Amniotic stem cell (primary cell): ENCODE data around the gene OTOGL.
"Not testable (repeated sequence)": the region's sequence is repeated elsewhere in the genome, so short reads cannot be mapped to it uniquely, and the experiment has no call there.

Source experiments
- DNase-seq: peaks from one replicate; lab custom pipeline; 2025; lab: John Stamatoyannopoulos, UW

The OTOGL gene

DNA sequence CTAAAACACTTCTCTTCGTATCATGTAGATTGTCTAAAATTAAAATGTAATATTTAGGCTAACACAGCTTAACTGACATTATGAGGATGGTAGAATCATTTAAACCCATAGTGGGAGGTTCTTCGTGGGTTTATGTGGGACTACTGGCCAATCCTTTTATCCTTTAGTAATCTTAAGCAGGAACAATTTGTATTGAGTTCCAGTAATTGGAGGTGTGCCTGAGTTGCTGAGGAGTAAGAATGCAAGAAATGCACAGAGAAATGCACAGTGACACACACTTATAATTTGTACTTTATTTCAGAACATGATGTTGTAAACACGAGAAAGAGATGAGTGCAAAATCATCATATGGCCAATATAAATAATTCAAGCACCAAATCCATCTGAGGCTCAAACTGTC, 22.3 kb downstream of the OTOGL start:
- DNase-seq: no peak

DNA sequence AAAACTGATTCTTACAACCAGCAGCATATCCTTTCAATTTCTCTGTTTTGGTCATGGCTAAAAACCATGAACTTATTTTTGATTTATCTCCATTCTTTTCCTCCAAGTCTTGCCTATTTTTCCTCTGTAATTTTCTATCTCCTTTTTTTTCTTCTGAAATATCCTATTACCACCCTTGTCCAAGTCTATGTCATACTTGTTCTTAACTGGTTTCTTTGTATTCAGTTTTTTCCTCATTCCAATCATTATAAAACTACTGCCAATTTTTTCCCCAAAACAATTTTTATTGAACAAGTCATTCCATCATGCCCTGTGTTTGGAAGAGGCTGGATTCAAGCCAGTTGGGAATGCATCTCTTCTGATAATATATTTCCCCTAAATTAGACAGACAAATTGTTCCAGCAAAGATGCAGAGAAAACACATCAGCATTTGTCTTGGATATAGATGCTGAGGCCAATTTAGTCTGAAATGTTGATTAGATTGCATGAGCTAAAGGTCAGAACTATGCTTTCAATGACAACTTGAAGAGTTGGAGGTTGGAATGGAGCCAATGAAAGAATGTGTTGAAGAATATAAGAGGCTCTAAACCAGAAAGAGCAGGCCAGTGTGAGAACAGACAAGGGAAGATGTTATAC, 30.7 kb downstream of the OTOGL start:
- no peak for DNase-seq

DNA sequence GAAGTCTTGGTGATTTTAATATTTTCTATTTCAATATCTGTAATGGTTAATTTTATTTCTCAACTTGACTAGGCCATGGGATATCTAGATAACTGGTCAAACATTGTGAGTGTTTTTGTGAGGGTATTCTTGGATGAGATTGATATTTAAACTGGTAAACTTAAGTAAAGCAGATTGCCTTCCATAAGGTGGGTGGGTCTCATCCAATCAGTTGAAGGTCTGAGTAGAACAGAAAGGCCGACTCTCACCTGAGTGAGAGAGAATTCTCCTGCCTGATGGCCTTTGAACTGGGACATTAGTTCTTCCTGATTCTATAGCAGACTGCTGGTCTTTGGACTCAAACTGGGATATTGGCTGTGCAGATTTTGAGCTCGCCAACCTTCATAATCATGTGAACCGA, 36.3 kb downstream of the OTOGL start:
- DNase-seq: no peak

DNA sequence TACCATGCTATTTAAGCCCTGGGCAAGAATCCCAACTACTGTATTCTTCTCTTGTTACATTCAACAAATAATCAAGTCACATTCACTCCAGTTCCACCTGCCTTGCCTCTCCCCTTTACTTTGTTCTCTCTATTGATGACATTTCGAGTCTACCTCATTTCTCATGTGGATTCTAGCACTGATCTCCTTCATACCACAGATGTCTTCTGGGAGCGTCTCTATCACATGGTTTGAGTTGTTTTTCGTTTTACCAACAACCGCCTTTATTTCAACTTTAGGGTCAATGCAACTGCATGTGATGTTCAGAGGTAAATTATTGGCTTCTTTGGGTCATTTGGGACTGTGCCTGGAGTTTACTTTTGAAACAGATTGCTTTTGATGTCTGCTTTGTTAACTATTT, 40.7 kb downstream of the OTOGL start:
- DNase-seq: no peak

- no peak for DNase-seq
Observed at GRCh38 chr12:80142640-80143039, 43.3 kb downstream of the OTOGL start.

GRCh38 chr12:80143537-80143936, 44.2 kb downstream of the OTOGL start:
- no peak for DNase-seq

DNA sequence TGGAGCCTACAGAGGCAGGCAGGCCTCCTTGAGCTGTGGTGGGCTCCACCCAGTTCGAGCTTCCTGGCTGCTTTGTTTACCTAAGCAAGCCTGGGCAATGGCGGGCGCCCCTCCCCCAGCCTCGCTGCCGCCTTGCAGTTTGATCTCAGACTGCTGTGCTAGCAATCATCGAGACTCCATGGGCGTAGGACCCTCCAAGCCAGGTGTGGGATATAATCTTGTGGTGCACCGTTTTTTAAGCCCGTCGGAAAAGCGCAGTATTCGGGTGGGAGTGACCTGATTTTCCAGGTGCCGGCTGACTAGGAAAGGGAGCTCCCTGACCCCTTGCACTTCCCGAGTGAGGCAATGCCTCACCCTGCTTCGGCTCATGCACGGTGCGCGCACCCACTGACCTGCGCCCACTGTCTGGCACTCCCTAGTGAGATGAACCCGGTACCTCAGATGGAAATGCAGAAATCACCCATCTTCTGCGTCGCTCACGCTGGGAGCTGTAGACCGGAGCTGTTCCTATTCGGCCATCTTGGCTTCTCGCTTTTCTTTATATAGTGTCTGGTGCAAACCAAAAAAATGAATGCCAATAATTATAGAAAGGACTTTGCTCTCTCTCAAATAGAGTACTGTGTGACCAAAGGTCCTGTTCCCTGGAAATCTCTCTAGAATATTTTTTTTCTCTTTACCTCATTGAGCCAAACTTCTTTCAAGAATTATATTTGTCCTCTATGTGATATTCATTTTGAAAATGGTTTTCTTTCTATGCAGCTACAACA, 50.4 kb downstream of the OTOGL start:
- not testable (repeated sequence) for DNase-seq

DNA sequence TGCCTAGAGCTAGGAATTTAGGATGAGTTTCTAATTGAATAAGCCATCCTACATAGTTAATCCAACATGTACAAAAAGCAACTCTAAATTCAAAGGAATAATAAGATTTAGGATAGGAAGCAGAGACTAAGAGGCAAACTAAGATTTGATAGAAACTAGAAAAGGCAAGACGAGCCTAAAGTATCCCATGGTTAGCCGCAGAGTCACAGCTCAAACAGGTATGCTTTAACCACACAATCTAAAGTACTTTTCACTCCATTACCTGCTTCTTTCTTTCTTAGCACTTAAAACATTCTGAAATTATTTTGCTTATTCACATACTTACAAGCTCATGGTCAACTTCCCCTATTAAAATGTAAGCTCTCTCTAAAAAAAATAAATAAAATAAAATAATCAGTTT, 51.8 kb downstream of the OTOGL start:
- DNase-seq: no peak

DNA sequence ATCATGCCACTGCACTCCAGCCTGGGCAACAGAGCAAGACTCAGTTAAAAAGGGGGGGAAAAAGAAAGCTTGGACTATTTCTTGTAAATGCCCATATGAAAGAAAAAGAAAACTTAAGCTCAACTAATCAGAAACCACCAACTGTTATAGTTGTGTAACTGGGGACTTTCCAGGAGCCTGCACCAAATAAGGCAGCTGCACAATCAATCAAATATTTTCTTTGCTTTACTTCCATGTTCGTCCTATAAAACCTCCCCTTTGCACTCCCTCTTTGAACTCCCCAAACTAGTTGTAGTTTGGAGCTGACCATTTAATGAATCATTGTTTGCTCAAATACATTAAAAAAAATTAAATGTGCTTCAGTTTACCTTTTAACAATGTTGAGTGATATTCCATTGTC, 54.9 kb downstream of the OTOGL start:
- DNase-seq: no peak

DNA sequence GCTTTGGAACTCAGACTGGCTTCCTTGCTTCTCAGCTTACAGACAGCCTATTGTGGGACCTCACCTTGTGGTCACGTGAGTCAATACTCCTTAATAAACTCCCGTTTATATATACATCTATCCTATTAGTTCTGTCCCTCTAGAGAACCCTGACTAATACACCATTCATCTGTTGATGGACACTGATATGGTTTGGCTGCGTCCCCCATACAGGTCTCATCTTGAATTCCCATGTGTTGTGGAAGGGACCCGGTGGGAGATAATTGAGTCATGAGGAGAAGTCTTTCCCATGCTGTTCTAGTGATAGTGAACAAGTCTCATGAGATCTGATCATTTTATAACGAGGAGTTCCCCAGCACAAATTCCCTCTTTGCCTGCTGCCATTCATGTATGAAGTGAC, 57.0 kb downstream of the OTOGL start:
- DNase-seq: no peak

GRCh38 chr12:80157645-80158044, 58.3 kb downstream of the OTOGL start:
- DNase-seq: no peak

DNA sequence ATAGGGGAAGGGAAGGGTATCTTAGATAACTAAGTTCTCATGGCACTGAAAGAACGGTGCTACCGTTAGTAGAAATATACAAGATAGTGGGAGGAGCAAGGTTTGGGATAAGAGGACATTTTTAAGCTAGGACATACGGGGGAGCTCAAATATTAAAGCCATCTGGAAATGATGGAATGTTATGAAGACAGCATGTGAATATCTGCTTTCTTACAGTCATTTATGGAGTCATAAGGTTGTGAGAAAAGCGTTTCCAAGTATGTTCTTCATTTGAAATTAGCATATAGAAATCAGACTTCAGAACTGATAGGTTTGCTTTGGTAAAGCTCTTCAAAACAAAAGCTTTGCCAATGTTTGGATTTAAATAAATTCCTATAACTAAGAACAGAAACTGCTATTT, 62.3 kb downstream of the OTOGL start:
- no peak for DNase-seq

DNA sequence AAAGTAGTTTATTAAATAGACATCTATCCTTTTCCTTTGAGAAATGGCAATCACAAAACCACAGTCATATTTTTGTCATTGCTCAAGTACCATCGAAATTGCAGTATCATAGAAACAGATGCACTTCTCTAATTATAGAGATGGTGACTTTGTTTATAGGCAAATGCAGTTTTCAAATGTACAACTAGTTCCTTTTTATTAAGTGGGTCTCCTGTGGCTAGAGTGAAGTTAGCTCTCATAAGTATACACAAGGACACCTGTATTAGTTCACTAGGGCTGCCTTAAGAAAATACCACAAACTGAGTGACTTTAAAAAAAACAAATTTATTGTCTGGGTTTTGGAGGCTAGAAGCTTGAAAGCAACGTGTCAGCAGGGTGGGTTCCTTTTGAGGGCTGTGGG, 62.8 kb downstream of the OTOGL start:
- DNase-seq: no peak

DNA sequence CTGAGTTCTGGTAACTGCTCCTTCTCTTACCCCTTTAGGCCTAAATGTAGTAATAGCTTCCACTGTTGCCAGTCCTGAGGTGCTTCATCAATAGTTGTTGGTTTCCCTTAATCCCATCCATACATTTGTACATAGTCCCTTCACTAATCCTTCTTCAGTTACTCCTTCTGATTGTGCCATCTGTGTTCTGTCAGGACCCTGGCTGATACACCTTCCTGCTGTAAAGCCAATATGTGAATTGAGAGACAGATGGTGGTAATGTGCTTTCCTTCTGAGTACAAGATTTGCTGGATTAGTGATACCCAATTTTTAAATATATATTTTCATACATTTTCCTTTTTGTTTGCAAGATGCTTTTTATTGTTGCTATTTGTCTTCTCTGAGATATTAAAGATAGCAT, 66.4 kb downstream of the OTOGL start:
- DNase-seq: no peak

GRCh38 chr12:80166751-80167150, 67.4 kb downstream of the OTOGL start:
- no peak for DNase-seq

GRCh38 chr12:80168936-80169335, 69.6 kb downstream of the OTOGL start:
- DNase-seq: no peak

- DNase-seq: no peak
Observed at GRCh38 chr12:80170915-80171314, 71.6 kb downstream of the OTOGL start.

GRCh38 chr12:80173083-80173864, 73.9 kb downstream of the OTOGL start:
- no peak for DNase-seq

- no peak for DNase-seq
Observed at GRCh38 chr12:80175307-80175930, 76.1 kb downstream of the OTOGL start.

- no peak for DNase-seq
Observed at GRCh38 chr12:80176706-80177105, 77.4 kb downstream of the OTOGL start.

DNA sequence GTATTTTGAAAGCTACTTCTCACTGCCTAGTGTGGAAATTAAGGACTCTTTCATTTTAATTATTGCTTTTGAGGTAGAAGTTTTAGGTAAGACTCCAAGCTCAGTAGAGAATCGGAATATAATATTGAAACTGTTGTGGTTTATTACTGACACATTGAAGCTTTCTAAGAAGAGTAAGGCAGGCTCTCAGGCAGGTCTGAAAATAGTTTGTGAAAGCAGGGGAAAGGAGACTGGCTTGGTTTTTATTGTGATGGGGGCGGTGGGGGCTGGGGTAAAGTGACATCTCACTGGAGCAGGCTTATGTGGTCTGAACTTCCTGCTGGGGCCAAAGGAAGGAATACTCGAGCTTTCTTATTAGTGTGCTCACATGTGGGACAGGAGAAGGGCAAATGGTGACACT, 79.5 kb downstream of the OTOGL start:
- DNase-seq: no peak

GRCh38 chr12:80183939-80184338, 84.6 kb downstream of the OTOGL start:
- no peak for DNase-seq

- no peak for DNase-seq
Observed at GRCh38 chr12:80184926-80185325, 85.6 kb downstream of the OTOGL start.
